ENCODE measurements around the gene MALRD1.

Gene MALRD1

GRCh38 chr10:19221216-19221615, 172.6 kb downstream of the MALRD1 start:
- no peak for DNase-seq

GRCh38 chr10:19226025-19226424, 177.4 kb downstream of the MALRD1 start:
- DNase-seq = no peak

- DNase-seq = no peak
These were observed 182.4 kb downstream of the MALRD1 start for GRCh38 chr10:19231034-19231433.

GRCh38 chr10:19245889-19246752, 197.5 kb downstream of the MALRD1 start:
- DNase-seq = no peak

GRCh38 chr10:19247843-19248242, 199.2 kb downstream of the MALRD1 start:
- no peak for DNase-seq

GRCh38 chr10:19250546-19250945, 201.9 kb downstream of the MALRD1 start:
- no peak for DNase-seq

GRCh38 chr10:19252531-19252930, 203.9 kb downstream of the MALRD1 start:
- DNase-seq = no peak

GRCh38 chr10:19256331-19256730, 207.7 kb downstream of the MALRD1 start:
- no peak for DNase-seq

- no peak for DNase-seq
These were observed 214.7 kb downstream of the MALRD1 start for GRCh38 chr10:19263262-19263661.

- DNase-seq = no peak
These were observed 234.7 kb downstream of the MALRD1 start for GRCh38 chr10:19283285-19283684.

- DNase-seq = no peak
These were observed 235.2 kb downstream of the MALRD1 start for GRCh38 chr10:19283786-19284185.

GRCh38 chr10:19290770-19291169, 242.2 kb downstream of the MALRD1 start:
- DNase-seq = no peak

- DNase-seq = no peak
These were observed 245.6 kb downstream of the MALRD1 start for GRCh38 chr10:19294233-19294632.

- DNase-seq = no peak
These were observed 251.0 kb downstream of the MALRD1 start for GRCh38 chr10:19299645-19300044.

- DNase-seq = no peak
These were observed 253.5 kb downstream of the MALRD1 start for GRCh38 chr10:19302117-19302516.

GRCh38 chr10:19310066-19310465, 261.5 kb downstream of the MALRD1 start:
- no peak for DNase-seq

- no peak for DNase-seq
These were observed 267.7 kb downstream of the MALRD1 start for GRCh38 chr10:19316204-19316870.

- DNase-seq = no peak
These were observed 269.4 kb downstream of the MALRD1 start for GRCh38 chr10:19317952-19318351.

- DNase-seq = no peak
These were observed 277.0 kb downstream of the MALRD1 start for GRCh38 chr10:19325581-19325980.

GRCh38 chr10:19328582-19328981, 280.0 kb downstream of the MALRD1 start:
- DNase-seq = no peak

- DNase-seq = no peak
These were observed 280.9 kb downstream of the MALRD1 start for GRCh38 chr10:19329475-19329874.

GRCh38 chr10:19332304-19332703, 283.7 kb downstream of the MALRD1 start:
- DNase-seq = no peak

- DNase-seq = no peak
These were observed 285.0 kb downstream of the MALRD1 start for GRCh38 chr10:19333631-19334030.

Measured in anterior cingulate cortex (tissue), 58 donors.